Caco-2 (cell line): ENCODE results near the gene CDH11. TPM values are rescaled to one million over a fixed set of nuclear protein-coding genes. Genes with fewer than 3 reads are reported as not detected.

Experiments
- BruUV-seq: library from RNA; stranded (reverse); fragments of 400-500 nt; replicated peaks from 2 replicates; lab custom pipeline; 2021; lab: Mats Ljungman, UMichigan
- CTCF ChIA-PET: fragments of 300-600 bp; sonication (Branson Sonifier 250); formaldehyde crosslinking; loops from one replicate; lab custom pipeline; 2022; ENCODE audit warnings: antibody characterized with exemption; lab: Charles Lee
- POLR2A ChIA-PET: fragments of 300-600 bp; sonication (Branson Sonifier 250); formaldehyde crosslinking; loops from one replicate; lab custom pipeline; 2022; ENCODE audit warnings: antibody characterized with exemption; lab: Charles Lee
- DNase-seq, 2 experiments: peaks; one replicate each; pipeline versions ENCODE4 v3.0.0 to v3.0.0-alpha.2; 2020 to 2022
- H3K27me3 ChIP-seq: replicated peaks from 2 replicates; pipeline ENCODE4 v1.6.0; 2011; ENCODE audit warnings: low read length; ENCODE audit not compliant: control insufficient read depth, insufficient read depth
- H3K36me3 ChIP-seq: 2 replicates; pipeline ENCODE4 v1.5.1; 2011; ENCODE audit warnings: low read length; ENCODE audit not compliant: control insufficient read depth, insufficient read depth
- H3K4me1 ChIP-seq: fragments of 250-450 bp; sonication (Bioruptor Pico); 2 replicates; pipeline ENCODE4 v1.5.1; 2020; ENCODE audit warnings: mild to moderate bottlenecking
- H3K4me3 ChIP-seq: 2 replicates; pipeline ENCODE4 v1.5.1; 2011; ENCODE audit warnings: low read depth, mild to moderate bottlenecking, control low read depth, low read length
- H3K9me3 ChIP-seq: fragments of 250-450 bp; sonication (Bioruptor Pico); 2 replicates; pipeline ENCODE4 v1.5.1; 2020; ENCODE audit warnings: mild to moderate bottlenecking, moderate library complexity
- H3K27ac Mint-ChIP-seq: one replicate; pipeline ENCODE4 v1.8.0; 2022; ENCODE audit warnings: mixed read lengths; ENCODE audit not compliant: unreplicated experiment
- H3K27me3 Mint-ChIP-seq: one replicate; pipeline ENCODE4 v1.8.0; 2022; ENCODE audit warnings: mixed read lengths; ENCODE audit not compliant: insufficient read depth, unreplicated experiment
- H3K36me3 Mint-ChIP-seq: one replicate; pipeline ENCODE4 v1.8.0; 2022; ENCODE audit warnings: mild to moderate bottlenecking, mixed read lengths; ENCODE audit not compliant: insufficient read depth, unreplicated experiment
- H3K4me1 Mint-ChIP-seq: one replicate; pipeline ENCODE4 v1.8.0; 2022; ENCODE audit warnings: low read depth, mixed read lengths; ENCODE audit not compliant: unreplicated experiment
- H3K4me3 Mint-ChIP-seq: one replicate; pipeline ENCODE4 v1.8.0; 2022; ENCODE audit warnings: mild to moderate bottlenecking, moderate library complexity, mixed read lengths; ENCODE audit not compliant: unreplicated experiment
- H3K9me3 Mint-ChIP-seq: one replicate; pipeline ENCODE4 v1.8.0; 2022; ENCODE audit warnings: mixed read lengths; ENCODE audit not compliant: unreplicated experiment
- CTCF ChIP-seq, 2 experiments: fragments of 200-600 bp in 1 of 2; IDR thresholded peaks; 1 replicate in 1 of 2; 2 replicates in 1 of 2; pipeline versions ENCODE4 v1.5.1 to v1.8.0; 2011 to 2022; ENCODE audit warnings: antibody characterized with exemption in 1 of 2, control low read depth in 1 of 2, inconsistent platforms in 1 of 2, low read depth in 1 of 2, low read length in 1 of 2, mild to moderate bottlenecking in 1 of 2, moderate library complexity in 1 of 2; ENCODE audit not compliant: insufficient read depth in 1 of 2, severe bottlenecking in 1 of 2, unreplicated experiment in 1 of 2
- intact Hi-C: fragments of 100-400 bp; cut with micrococcal nuclease; formaldehyde crosslinking; loops from one replicate; pipeline ENCODE4 v1.10.0; 2022; ENCODE audit not compliant: unreplicated experiment
- total RNA-seq: library from RNA; stranded (reverse); gene quantifications from 2 replicates; pipeline ENCODE4 v1.2.3, GENCODE V29; 2022

CDH11 gene
- total RNA-seq, 1 experiment from 2014 or later: not detected

DNA sequence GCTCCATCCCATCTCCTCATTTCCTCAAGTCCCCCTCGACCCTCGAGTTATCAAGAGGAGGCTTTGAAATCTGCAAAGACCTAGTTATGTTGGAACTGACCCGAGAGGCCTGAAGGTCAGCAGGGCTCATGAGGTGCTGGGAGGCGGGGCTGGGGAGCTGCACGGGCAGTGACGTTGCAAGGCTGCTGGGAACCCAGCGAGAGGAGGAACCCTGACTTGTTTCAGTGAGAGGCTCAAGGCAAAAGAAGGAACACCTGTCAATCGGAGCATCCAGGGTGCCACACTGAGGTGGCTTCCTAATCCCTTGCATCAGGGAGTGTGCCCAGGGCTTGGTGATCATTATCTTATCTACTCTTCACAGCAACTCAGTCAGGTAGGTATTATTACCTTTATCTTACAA, 86.9 kb downstream of the CDH11 start:
- no peak overlapping the region for H3K4me3 Mint-ChIP-seq

DNA sequence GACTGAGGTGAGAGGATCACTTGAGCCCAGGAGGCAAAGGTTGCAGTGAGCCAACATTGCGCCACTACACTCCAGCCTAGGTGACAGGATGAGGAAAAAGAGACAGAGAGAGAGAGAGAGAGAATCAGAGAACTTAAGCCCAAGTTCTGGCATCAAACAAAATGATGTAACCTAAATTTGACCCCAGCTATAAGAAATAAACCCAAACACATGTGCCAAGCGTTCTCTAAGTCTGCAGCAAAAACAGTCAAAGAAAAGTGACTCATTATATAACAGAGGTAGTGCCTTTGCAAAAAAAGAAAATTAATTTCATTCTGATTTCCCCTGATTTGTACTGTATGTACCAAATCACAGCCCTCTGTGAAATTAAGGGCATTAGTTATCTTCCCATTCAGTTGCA, 89.5 kb downstream of the CDH11 start:
- BruUV-seq: no TSS peak
- Mint-ChIP-seq H3K27ac (no peak overlapping the region), H3K4me1 (no peaks in the 10 kb centered on the region), H3K9me3 (no peaks in the 10 kb centered on the region), H3K36me3 (no peaks in the 10 kb centered on the region), H3K4me3 (no peak overlapping the region), H3K27me3 (peaks cover 7% of the 10 kb centered on the region)
- Histone ChIP-seq H3K4me3 (no peak overlapping the region), H3K36me3 (no peaks in the 10 kb centered on the region), H3K9me3 (no peaks in the 10 kb centered on the region), H3K27me3 (no peaks in the 10 kb centered on the region), H3K4me1 (no peaks in the 10 kb centered on the region)
- no peak for DNase-seq
- no peak for TF ChIP-seq CTCF (IDR thresholded peaks at IDR 0.05; ENCODE audit: insufficient read depth in 1 of 2, low read depth in 1 of 2, low read length in 1 of 2, severe bottlenecking in 1 of 2, unreplicated experiment in 1 of 2)
- POLR2A ChIA-PET: no interaction called here
- intact Hi-C loops: no loop called here
- CTCF ChIA-PET: no interaction called here

More for the DNA sequence above, 86.9 kb downstream of the CDH11 start:
- DNase-seq: no peak
- Histone ChIP-seq H3K4me1 (no peaks in the 10 kb centered on the region), H3K4me3 (no peak overlapping the region), H3K9me3 (no peaks in the 10 kb centered on the region; the same call in 1 of the 2 replicates), H3K36me3 (no peaks in the 10 kb centered on the region), H3K27me3 (no peaks in the 10 kb centered on the region)
- H3K27ac Mint-ChIP-seq: no peak overlapping the region
- intact Hi-C loops: no loop called here
- no peaks in the 10 kb centered on the region for H3K4me1 Mint-ChIP-seq
- no peaks in the 10 kb centered on the region for H3K9me3 Mint-ChIP-seq
- H3K27me3 Mint-ChIP-seq: peaks cover 4% of the 10 kb centered on the region
- no TSS peak for BruUV-seq
- no peaks in the 10 kb centered on the region for H3K36me3 Mint-ChIP-seq
- ChIA-PET POLR2A (no interaction called here), CTCF (no interaction called here)
- no peak for TF ChIP-seq CTCF (IDR thresholded peaks at IDR 0.05; ENCODE audit: insufficient read depth in 1 of 2, low read depth in 1 of 2, low read length in 1 of 2, severe bottlenecking in 1 of 2, unreplicated experiment in 1 of 2)

DNA sequence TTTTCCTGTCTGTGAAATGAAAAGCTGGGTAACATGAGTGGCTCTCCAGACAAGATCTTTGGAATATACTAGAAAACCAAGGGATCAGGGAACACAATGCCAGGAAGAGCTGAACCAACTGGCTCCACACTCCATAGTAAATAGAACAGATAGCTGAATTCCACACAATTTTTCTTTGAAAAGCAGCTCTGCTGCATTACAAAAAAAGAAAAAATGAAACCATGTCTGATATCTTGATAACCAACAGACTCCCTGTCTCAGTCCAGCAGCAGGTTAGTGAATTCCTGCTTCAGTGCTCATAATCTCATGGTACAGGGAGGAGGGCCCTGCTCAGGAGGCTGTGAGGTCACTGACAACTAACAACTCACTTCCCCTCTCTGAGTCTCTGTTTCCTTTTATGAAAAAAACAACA, 97.1 kb downstream of the CDH11 start:
- peaks cover 3% of the 10 kb centered on the region for H3K27me3 Mint-ChIP-seq
- no peak overlapping the region for H3K4me3 Mint-ChIP-seq

More for the DNA sequence above, 97.1 kb downstream of the CDH11 start:
- ChIA-PET CTCF (no interaction called here), POLR2A (no interaction called here)
- no peak for DNase-seq
- Mint-ChIP-seq H3K9me3 (no peaks in the 10 kb centered on the region), H3K27ac (no peak overlapping the region), H3K36me3 (no peaks in the 10 kb centered on the region), H3K4me1 (no peaks in the 10 kb centered on the region)
- TF ChIP-seq CTCF (IDR thresholded peaks at IDR 0.05; ENCODE audit: insufficient read depth in 1 of 2, low read depth in 1 of 2, low read length in 1 of 2, severe bottlenecking in 1 of 2, unreplicated experiment in 1 of 2): no peak
- intact Hi-C loops: no loop called here
- no peaks in the 10 kb centered on the region for H3K27me3 ChIP-seq
- BruUV-seq: no TSS peak
- H3K4me3 ChIP-seq: no peak overlapping the region
- H3K36me3 ChIP-seq: no peaks in the 10 kb centered on the region
- H3K9me3 ChIP-seq: no peaks in the 10 kb centered on the region
- H3K4me1 ChIP-seq: no peaks in the 10 kb centered on the region
